Prostate gland (tissue), 2 donors: Measurements from ENCODE around the gene ITPKB. TPM values are rescaled to one million over a fixed set of nuclear protein-coding genes. Genes with fewer than 3 reads are reported as not detected.

ENCODE experiments used
- DNase-seq: peaks from one replicate; pipeline ENCODE4 v3.0.0-alpha.2; 2019; ENCODE audit warnings: low spot score
- H3K27ac ChIP-seq, 2 donors: fragments of 200-600 bp; sonication (generic); 2 replicates each; pipeline ENCODE4 v1.5.1; 2017 to 2019
- H3K27me3 ChIP-seq: fragments of 200-600 bp; sonication (generic); replicated peaks from 2 replicates; pipeline ENCODE4 v1.5.1; 2019; ENCODE audit not compliant: insufficient read depth
- H3K36me3 ChIP-seq, 2 donors: fragments of 200-600 bp; sonication (generic); 1 replicate in 1 of 2; 2 replicates in 1 of 2; pipeline versions ENCODE4 v1.5.1 to v1.8.1; 2017 to 2019
- H3K4me1 ChIP-seq: fragments of 200-600 bp; sonication (generic); replicated peaks from 2 replicates; pipeline ENCODE4 v1.5.1; 2019
- H3K4me3 ChIP-seq, 2 donors: fragments of 200-600 bp; sonication (generic); 2 replicates each; pipeline ENCODE4 v1.5.1; 2017 to 2019
- H3K9me3 ChIP-seq: fragments of 200-600 bp; sonication (generic); 2 replicates; pipeline ENCODE4 v1.5.1; 2017
- POLR2A ChIP-seq: fragments of 450-650 bp; IDR thresholded peaks from one replicate; pipeline ENCODE4 v1.6.1; 2016; ENCODE audit warnings: antibody characterized with exemption, mild to moderate bottlenecking
- POLR2AphosphoS5 ChIP-seq: sonication (generic); formaldehyde crosslinking; IDR thresholded peaks from one replicate; pipeline ENCODE4 v1.6.1; 2017; ENCODE audit warnings: antibody characterized with exemption
- WGBS: methylation state at CpG from one replicate; pipeline ENCODE4 v1.1.5; 2018; 5-methylcytosine and 5-hydroxymethylcytosine counted together
- intact Hi-C: fragments of 100-400 bp; cut with DNase I; formaldehyde crosslinking; loops from one replicate; pipeline ENCODE4 v1.14.2; 2022
- total RNA-seq, 2 donors: library from RNA; depleted of rRNA; stranded (reverse); fragments of >200 nt; gene quantifications; one replicate each; pipeline ENCODE4 v1.1.0, GENCODE V29; 2016
- TF ChIP-seq, protein P1 (sequence below), 4 experiments: fragments of 200-600 bp in 2 of 4; fragments of 450-650 bp in 2 of 4; sonication (generic) in 2 of 4; IDR thresholded peaks; 1 replicate in 3 of 4; 2 replicates in 1 of 4; pipeline ENCODE4 v1.5.1; 2016 to 2019; ENCODE audit warnings: antibody characterized with exemption in 4 of 4, mild to moderate bottlenecking in 2 of 4, moderate library complexity in 2 of 4

The ITPKB gene
- total RNA-seq, 2 donors from 2014 or later: 47.5 to 49.2 TPM

DNA sequence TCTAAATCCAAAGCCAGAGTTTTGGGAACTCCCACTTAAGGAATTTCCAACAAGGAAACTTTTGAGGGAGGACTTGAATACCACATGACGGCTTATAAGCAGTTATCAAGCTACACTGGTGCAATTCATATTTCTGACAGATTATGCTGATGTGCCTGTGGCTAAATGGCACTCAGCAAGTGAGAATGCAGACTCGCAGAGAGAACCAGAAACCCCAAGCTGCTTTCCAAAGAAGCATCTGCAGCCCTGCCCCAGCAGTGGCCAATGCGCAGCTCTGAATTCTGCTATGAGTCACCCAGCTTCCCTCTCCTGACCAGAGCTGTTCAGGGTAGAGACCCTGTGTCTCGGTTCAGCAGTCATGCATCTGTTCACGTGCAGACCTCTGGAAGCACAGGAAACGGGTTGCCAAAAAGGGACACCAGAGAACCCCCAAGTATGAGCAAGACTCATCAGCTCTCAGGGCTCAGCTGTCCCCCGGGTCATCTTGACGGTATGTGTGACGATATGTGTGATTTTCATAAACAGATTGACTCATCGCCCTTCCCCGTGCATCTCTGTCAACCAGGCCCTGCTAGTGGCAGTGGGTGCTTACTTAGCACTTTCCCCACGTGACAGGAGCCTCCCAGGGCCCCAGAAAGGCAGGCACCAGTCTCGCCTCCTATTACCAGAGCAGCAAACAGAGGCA is 76.3 kb downstream of the ITPKB start:
- Histone ChIP-seq H3K4me1 (peaks cover 46% of the 10 kb centered on the region), H3K27me3 (no peaks in the 10 kb centered on the region), H3K4me3 (no peak overlapping the region), H3K9me3 (no peaks in the 10 kb centered on the region), H3K36me3 (no peaks in the 10 kb centered on the region), H3K27ac (peak overlapping the region; percentile 62 to 74)
- peak; percentile 47 for DNase-seq
- intact Hi-C loops: loop anchor here (5.0 kb wide), 1 partner anchor 75 kb away; the partner anchor contains the start of gene ITPKB
- peak; percentile 46 for TF ChIP-seq POLR2AphosphoS5
- no peak for TF ChIP-seq POLR2A
- 49% methylated on average over 13 of the region's 13 CpGs for WGBS

DNA sequence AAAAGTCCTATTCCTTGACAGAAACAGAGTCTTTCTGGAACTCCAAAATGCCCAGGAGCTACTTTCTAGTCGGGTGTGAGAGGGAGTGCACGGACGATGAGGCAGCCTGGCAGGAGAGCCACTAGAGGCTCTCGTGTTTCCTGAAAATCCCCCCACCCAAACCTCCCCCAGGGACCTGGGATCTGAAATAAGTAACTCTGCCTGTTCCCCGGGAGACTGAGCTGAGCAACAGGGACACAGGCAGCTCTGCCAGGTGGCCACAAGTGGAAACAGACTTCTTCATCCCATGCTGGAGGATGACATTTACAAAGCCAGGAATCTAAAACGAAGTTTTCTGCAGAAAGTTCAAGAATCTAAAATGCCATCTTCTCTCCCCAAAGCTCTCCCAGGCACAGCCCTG is 77.1 kb downstream of the ITPKB start:
- H3K4me3 ChIP-seq: no peak overlapping the region
- no peak for DNase-seq
- H3K36me3 ChIP-seq: no peaks in the 10 kb centered on the region
- H3K9me3 ChIP-seq: no peaks in the 10 kb centered on the region
- H3K4me1 ChIP-seq: peaks cover 49% of the 10 kb centered on the region
- intact Hi-C loops: loop anchor here (5.0 kb wide), 1 partner anchor 75 kb away; the partner anchor contains the start of gene ITPKB
- H3K27me3 ChIP-seq: no peaks in the 10 kb centered on the region
- no peak for TF ChIP-seq POLR2A
- no peak for TF ChIP-seq POLR2AphosphoS5
- TF ChIP-seq, protein P1, sequence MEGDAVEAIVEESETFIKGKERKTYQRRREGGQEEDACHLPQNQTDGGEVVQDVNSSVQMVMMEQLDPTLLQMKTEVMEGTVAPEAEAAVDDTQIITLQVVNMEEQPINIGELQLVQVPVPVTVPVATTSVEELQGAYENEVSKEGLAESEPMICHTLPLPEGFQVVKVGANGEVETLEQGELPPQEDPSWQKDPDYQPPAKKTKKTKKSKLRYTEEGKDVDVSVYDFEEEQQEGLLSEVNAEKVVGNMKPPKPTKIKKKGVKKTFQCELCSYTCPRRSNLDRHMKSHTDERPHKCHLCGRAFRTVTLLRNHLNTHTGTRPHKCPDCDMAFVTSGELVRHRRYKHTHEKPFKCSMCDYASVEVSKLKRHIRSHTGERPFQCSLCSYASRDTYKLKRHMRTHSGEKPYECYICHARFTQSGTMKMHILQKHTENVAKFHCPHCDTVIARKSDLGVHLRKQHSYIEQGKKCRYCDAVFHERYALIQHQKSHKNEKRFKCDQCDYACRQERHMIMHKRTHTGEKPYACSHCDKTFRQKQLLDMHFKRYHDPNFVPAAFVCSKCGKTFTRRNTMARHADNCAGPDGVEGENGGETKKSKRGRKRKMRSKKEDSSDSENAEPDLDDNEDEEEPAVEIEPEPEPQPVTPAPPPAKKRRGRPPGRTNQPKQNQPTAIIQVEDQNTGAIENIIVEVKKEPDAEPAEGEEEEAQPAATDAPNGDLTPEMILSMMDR (IDR thresholded peaks at IDR 0.05): no peak
- peak overlapping the region; percentile 62 to 74 for H3K27ac ChIP-seq
- 13% methylated on average over 6 of the region's 6 CpGs for WGBS

DNA sequence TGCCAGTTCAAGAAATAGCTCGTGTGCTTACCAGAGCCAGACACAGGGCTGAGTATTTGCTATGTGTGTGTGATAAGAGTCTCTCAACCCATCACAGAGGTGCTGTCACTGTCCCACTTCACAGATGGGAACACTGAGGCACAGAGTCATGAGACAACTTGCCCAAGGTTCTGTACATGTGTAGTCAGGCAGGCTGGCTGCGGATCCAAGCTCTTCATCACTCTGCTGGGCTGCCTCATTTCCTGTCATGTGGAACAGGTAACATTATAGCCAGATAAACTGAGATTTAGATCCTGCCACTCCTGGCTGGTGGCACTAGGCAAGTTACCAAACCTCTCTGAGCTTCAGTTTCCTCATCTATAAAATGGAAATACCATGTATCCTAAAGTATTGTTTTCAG is 77.8 kb downstream of the ITPKB start:
- Histone ChIP-seq H3K36me3 (no peaks in the 10 kb centered on the region), H3K4me1 (peaks cover 55% of the 10 kb centered on the region), H3K27me3 (no peaks in the 10 kb centered on the region), H3K4me3 (no peak overlapping the region), H3K27ac (peak overlapping the region; percentile 62 to 74), H3K9me3 (no peaks in the 10 kb centered on the region)
- DNase-seq: no peak
- WGBS: 80% methylated on average over 2 of the region's 2 CpGs
- TF ChIP-seq POLR2A: no peak
- TF ChIP-seq, protein P1 (IDR thresholded peaks at IDR 0.05): no peak
- no peak for TF ChIP-seq POLR2AphosphoS5
- intact Hi-C loops: loop anchor here (5.0 kb wide), 1 partner anchor 76 kb away; the partner anchor contains the start of gene ITPKB

DNA sequence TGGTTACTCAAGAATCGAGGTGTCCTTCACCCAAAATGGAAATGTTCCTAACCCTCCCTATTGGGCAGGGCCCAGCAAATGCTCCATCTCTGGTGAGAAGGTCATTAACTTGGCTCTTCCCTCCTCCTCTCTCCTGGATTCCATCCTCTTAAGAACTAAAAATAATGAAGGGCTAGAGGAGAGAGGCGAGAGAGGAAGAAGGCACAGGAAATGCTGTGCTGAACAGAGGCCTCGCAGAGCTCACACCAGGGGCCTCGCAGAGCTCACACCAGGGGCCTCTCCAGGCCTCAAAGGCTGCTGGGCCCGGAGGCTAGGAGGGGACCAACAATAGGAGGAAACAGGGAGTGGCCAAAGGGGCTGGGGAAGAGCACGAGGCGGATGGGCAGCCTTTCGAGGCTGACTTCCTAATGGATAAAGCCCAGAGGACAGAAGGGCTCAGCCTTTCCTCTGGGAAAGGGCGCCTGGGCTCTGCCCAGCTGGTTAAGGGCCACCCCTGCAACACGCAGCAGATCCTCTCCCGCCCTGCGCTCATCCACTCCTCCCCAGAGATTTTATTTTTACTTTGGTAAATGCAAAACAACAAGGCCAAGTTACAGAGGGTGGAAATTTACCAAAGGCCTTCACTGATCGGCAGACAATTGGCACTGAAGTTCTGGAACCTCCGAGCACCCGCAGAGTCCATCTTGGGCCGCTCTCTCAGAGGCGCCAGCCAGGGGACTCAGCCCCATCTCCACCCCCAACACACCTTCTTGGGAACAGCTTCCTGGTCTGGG is 78.5 kb downstream of the ITPKB start:
- intact Hi-C loops: loop anchor here (5.0 kb wide), 1 partner anchor 77 kb away; the partner anchor contains the start of gene ITPKB
- H3K27ac ChIP-seq: peak overlapping the region; percentile 62 to 74
- 62% methylated on average over 17 of the region's 17 CpGs for WGBS
- no peaks in the 10 kb centered on the region for H3K9me3 ChIP-seq
- no peaks in the 10 kb centered on the region for H3K36me3 ChIP-seq
- TF ChIP-seq POLR2AphosphoS5: peak; percentile 20
- TF ChIP-seq POLR2A: no peak
- H3K4me3 ChIP-seq: no peak overlapping the region
- no peaks in the 10 kb centered on the region for H3K27me3 ChIP-seq
- no peak for DNase-seq
- H3K4me1 ChIP-seq: peaks cover 55% of the 10 kb centered on the region

DNA sequence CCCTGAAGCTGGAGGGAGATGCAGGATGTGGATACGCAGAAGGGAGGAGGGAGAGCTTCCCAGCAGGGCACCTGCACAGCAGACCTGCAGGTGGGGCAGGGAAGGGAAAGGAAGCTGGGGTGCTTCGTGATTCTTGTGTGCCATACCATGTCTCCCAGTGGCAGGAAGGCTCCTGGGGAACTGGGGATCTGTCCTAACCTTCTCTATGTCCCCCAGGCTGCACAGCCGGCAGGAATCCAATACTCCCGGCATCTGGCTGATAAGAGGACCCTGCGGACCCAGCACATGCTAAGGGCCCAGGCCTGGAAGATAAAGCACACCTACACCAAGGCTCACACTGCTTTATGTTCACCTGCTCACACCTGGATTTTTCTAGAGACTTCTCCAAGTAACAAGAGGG is 79.4 kb downstream of the ITPKB start:
- Histone ChIP-seq H3K4me1 (peaks cover 50% of the 10 kb centered on the region), H3K27ac (peak overlapping the region; percentile 62 to 74), H3K9me3 (no peaks in the 10 kb centered on the region), H3K4me3 (no peak overlapping the region), H3K27me3 (no peaks in the 10 kb centered on the region), H3K36me3 (no peaks in the 10 kb centered on the region)
- intact Hi-C loops: loop anchor here (5.0 kb wide), 2 partner anchors 43 to 78 kb away; partner anchors contain the start of gene ITPKB
- DNase-seq: no peak
- no peak for TF ChIP-seq POLR2A
- no peak for TF ChIP-seq POLR2AphosphoS5
- TF ChIP-seq, protein P1 (IDR thresholded peaks at IDR 0.05): no peak
- 88% methylated on average over 5 of the region's 5 CpGs for WGBS
